HG02610 (cell line): ENCODE results near the gene SLC25A18.
"Not testable (repeated sequence)": the region's sequence is repeated elsewhere in the genome, so short reads cannot be mapped to it uniquely, and the experiment has no call there.

ENCODE experiments used
- ATAC-seq: cut with Tn5 transposase; IDR thresholded peaks from one replicate; pipeline ENCODE4 v1.9.1; 2021; ENCODE audit warnings: mild to moderate bottlenecking, moderate library complexity; ENCODE audit not compliant: unreplicated experiment

SLC25A18 gene

DNA sequence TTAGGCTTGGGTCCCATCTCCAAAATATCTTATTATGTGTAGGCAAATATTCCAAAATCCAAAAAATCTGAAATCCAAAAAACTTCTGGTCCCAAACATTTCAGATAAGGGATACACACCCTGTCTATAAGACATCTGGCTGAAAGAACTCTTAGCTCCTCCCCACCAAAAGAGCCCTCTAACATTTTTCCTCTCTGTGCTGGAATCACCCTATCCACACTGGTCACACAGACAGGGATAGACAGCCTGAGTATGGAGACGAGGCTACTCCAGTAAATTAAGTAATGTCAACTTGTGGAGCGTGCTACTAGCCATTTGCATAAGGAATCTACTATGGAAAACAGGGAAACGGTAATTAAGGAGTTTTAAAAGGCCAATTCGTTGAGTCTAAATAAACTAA, 40.4 kb downstream of the SLC25A18 start:
- no peak for ATAC-seq

DNA sequence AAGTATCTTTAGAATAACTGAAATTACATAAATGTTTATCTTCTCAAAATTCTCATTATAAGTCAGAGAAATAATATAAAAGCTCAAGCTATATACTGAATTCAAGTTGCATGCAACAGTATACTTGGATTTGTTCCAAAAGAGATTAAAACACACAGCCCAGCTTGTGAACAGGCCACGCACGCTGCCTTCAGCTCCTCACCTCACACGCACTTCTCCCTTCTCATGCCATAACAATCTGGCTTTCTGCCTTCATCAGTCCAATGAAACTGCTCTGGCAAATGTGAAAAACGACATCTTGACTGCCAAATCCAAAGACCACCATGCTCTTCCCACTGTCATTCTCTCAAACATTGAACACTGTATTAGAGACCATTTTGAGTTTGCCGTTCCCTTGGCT, 43.2 kb downstream of the SLC25A18 start:
- ATAC-seq, result no peak

DNA sequence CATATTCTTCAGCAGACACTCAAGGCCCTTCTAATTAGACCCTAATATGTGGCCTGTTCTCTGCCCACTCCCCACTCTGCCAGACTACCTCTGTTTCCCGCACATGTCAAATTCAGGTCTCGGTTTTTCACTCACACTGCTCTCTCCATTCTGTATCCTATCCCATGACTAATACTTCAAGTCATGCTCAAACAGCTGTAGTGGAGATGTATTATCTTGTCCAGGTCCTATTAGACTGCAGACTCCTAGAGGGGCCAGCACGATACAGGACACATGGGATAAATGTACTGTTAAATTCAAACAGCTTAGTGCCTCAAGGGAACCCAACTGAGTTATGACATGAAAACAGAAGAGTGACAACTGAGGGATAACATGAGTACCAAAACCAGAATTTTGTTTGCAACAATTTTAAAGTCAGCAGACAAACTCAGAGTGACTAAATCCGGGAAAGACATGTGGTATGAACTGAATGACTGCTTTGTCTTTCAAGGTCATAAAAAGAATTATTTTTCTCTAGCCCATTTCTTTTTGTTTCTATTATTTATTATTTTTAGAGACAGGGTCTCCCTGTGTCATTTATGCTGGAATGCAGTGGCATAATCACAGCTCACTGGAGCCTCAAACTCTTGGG, 44.7 kb downstream of the SLC25A18 start:
- no peak for ATAC-seq

DNA sequence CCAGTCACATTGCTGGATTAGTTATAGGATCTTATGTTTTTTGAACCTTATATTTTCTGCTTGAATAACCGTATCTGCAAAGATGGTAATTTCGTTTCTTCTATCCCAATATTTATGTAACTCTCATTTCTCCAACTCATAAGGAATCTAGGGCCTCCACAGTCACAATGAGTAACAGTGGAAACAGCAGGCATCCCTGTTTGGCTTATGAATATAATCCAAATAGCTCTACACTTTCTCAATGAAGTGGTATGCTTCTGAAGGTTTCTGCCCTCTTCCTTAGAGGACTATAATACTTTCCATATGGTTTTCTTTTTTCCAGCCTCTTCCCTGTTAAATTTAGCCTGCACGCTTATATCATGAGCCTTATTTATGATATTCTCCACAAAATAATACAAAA, 48.8 kb downstream of the SLC25A18 start:
- ATAC-seq, result no peak

DNA sequence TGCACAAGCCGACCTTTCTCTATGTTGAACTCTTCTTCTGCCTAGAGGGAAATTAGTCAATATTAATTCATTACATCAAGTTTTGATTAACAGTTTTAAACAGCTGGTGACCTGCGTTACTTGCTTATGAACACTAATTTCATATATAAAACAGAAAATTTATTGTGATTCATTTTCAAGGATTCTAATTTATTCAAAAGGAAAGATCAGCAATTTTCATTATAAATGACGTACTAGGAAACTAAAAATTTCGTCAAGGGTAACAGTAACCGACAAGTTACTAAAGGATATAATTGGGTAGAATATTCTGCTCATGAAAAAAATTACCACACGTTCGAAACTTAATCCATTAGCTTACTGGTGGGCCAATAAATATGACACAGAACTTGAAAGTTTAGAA, 50.0 kb downstream of the SLC25A18 start:
- ATAC-seq, result no peak

DNA sequence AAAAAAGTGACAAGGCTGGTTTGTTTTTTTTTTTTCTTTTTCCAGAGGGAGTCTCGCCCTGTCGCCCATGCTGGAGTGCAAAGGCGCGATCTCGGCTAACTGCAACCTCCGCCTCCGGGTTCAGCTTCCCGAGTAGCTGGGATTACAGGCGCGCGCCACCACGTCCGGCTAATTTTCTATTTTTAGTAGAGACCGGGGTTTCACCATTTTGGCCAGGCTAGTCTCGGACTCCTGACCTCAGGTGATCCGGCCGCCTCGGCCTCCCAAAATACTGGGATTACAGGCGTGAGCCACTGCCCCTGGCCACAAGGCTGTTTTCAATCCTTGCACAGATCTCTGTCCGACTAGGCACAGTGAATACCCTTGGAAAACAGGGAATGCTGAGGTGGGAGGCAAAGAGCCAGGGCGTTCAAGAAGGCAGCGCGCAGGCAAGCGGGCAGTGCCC, 64.7 kb downstream of the SLC25A18 start:
- no peak for ATAC-seq

DNA sequence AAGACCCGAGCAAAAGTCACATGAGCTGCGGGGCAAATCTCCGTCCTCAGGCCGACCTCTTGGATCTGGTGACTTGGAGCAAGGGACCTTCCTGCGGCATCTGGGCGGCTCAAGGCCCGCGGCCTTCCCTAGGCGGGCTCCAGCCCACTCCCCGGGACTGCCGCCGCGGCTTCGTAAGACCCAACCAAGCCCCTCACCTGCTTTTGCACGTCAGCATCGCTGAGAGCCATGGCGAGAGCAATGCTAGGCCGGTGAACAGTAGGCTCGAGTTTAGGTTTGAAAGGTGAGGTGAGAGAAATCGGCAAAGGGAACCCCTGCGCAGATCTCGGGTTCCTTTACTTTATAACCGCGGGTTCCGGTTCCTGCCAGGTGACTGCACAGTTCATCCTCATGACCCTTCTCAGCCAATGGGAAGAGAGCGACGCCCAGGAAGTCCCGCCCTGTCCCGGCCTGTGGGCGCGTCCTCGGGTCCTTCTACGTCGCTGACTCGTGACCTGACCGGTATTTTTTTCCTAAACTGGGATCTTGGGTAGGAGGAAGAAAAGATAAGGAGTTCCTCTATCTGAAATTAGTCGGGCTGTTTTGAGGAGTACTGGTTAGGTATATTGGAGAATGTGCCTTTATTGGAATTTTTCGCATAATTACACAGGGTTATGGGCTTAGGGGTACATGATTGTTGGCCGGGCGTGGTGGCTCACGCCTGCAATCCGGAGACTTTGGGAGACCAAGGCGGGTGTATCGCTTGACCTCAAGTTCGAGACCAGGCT, 65.3 kb downstream of the SLC25A18 start, which contains the start of gene ATP6V1E1:
Gene ATP6V1E1, minus strand, starts transcription at position 344 of the 767 bp plus-strand sequence. Its CDS starts 114 bp downstream, at position 230.
- ATAC-seq, result peak; percentile 99

DNA sequence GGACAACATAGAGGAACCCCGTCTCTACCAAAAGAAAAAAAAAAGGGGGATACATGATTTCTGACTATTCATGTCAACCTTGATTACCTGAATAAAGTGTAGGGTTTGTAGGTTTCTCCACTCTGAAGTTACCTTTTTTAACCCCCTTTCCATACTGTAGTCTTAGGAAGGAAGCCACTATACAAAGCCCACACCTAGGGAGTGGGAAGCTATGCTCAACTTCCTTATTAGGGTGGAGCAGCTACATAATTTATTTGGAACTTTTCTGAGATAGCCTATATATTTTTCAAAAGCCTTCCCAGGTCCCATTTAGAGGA, 65.8 kb downstream of the SLC25A18 start:
- ATAC-seq, result no peak

DNA sequence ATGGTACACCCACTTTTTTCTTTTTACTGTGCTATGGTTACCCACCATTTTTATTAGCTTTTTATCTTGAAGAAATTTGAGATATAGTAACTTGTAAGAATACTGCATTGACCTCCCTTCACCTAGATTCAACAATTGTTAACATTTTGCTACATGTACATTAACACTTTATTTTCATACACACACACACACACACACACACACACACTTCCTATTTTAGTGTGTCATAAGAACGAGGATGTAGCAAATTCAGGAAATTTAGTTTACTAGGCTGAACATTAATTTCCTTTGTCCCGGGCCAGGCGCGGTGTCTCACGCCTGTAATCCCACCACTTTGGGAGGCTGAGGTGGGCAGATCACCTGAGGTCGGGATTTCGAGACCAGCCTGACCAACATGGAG, 66.3 kb downstream of the SLC25A18 start:
- no peak for ATAC-seq

DNA sequence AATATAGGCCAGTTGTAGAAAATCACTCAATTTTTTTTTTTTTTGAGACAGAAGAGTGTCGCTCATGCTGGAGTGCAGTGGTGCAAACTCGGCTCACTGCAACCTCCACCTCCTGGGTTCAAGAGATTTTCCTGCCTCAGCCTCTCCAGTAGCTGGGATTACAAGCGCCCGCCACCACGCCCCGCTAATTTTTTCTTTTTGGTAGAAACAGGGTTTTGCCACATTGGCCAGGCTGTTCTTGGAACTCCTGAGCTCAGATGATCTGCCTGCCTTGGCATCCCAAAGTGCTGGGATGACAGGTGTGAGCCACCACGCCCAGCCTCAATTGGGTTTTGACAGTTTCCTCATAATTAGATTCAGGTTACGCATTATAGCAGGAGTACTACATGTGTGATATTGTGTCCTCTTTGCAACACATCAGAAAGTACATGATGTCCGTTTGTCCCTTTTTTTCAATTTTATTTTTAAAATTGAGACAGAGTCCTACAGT, 67.8 kb downstream of the SLC25A18 start:
- ATAC-seq, result no peak

DNA sequence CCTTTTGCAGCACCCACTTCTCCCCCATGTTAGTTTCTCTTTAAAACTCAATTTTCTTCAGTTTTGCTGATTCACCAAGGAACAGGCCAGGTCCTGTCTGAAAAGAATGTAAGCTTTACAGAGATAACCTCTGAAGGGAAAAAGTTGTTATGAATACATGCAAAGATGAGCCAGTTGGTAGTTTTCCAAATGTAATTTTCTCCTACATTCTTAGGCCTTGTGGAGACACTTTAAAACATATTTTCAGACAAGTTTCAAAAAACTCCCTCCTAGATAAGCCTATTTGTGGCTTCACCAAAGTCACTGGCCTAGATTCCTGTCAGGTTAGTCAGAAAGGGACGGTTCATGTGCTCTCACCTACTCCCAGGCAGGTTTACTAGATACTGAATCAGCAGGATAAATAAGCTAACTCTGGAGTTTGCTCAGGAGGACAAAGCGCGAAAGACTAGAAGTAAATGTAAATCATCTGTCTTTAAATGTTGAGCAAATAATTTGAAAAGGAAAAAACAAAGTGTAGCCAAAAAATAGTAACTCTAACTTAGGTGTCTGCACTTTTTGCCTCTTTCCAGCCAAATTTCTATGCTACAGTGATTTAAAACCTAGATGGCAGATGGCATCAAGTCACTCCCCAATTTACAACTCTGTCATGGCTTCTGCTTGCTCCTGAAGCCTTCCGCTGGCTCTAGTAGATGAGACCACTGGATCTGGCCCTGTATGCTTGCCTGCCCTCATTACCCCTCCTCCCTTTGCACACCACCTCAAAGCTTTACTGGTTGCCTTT, 70.1 kb downstream of the SLC25A18 start:
- ATAC-seq, result no peak

DNA sequence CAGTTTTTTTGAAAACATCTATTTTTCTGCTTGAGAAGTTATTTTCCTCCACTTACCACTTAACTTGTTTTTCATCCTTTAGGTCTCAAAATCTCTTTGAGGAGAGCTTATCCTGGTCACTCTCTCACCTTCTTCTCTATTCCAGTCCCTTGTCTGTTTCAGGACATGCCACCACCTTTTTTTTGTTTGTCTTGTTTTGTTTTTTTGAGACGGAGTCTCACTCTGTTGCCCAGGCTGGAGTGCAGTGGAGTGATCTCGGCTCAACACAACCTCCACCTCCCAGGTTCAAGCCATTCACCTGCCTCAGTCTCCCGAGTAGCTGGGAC, 70.7 kb downstream of the SLC25A18 start:
- ATAC-seq, result no peak

DNA sequence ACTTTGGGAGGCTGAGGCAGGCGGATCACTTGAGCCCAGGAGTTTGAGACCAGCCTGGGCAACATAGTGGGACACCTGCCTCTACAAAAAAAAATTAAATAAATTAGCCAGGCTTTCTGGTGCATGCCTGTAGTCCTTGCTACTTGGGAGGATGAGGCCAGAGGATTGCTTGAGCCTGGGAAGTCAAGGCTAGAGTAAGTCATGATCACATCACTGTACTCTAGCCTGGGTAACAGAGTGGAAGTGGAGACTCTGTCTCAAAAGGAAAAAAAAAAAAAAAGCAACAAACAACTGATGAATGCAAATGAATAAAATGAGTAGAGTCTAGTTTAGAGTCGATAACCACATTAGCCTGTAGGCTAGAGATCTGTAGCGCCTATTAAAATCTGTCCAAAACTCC, 71.4 kb downstream of the SLC25A18 start:
- no peak for ATAC-seq

DNA sequence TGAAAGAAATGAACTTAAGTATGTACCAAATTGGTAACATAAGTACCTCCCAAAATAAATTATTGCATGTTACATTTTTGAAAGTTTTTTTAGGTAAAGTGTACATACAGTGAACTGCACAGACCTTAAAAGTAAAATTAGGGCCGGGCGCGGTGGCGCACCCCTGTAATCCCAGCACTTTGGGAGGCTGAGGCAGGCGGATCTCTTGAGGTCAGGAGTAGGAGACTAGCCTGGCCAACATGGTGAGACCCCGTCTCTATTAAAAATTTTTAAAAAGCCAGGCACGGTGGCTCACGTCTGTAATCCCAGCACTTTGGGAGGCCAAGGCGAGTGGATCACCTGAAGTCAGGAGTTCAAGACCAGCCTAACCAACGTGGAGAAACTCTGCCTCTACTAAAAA, 73.6 kb downstream of the SLC25A18 start:
- ATAC-seq, result not testable (repeated sequence)

DNA sequence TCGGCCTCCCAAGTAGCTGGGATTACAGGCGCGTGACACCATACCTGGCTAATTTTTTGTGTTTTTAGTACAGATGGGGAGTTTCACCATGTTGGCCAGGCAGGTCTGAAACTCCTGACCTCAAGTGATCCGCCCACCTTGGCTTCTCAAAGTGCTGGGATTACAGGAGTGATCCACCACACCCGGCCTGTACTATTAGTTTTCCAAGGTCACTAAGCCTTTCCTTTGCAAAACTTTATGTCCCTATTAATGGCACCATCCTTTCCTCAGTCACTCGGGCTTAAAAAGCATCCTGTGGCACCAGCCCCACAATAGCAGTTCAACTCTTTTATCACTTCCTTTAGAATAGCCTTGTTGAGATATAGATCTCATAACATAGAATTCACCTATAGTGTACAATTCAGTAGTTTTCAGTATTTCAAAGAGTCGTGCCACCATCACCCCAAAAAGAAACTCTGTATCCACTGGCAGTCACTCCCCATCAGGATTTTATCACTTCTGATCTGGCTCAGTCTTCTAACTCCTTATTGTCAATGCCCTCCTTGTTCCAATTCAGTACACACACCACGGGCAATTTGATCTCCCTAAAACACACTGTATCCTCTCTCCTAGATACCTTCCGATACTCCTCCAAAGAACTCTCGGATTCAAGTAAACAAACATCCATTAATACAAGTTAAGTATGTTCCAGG, 74.3 kb downstream of the SLC25A18 start:
- ATAC-seq, result no peak

DNA sequence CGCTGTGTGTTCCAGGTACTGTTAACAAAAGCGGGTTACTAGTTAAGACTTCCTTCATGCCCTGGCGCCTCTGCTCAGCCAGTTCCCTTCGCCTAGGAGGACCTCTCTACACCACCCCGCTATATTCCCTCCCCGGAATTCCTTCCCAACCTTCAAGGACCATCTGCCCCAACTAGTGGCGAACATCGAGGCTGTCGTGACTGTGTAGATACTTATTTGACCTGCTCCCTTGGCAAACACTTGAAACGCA, 74.8 kb downstream of the SLC25A18 start:
- peak; percentile 7 for ATAC-seq

DNA sequence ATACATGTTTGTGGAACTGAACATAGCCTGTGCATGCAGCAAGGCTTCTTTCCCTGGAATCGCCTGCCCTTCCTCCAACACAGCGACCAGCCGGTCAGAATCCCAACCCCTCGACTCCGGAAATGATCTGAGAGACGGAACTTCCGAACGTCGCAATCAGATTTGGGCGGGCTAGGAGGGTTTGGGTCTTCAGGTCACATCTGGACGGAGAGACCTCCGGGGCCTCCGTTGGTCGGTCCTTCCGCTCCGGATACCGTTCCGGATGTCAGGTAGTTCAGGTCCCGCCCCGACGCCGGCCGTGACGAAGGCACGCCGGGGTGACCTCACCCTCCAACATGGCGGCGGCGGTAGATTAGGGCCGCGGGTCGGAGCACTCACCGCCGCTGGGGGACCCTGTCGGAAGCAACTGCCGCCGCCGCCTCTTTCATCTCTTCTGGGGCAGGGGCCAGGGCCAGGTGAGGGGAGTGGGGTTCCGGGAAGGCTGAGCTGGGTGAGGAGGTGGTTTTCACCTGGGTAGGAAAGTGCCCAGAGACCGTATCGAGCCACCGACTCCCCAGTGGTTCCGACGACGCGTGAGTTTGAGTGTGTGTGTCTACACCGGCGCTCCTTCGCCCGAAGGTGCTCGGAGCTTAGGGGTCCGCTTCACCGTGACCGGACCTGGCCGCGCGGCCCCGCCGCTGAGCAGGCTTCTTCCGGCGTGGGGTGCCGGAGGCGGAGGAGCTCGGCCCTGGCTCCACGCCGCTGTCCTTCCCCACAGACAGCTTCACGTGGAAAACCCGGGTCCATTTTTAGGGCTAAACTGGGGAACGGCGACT, 75.3 kb downstream of the SLC25A18 start, which contains the start of gene BCL2L13:
Gene BCL2L13, plus strand, starts transcription at position 326 of the 815 bp plus-strand sequence. CDS start 16,955 bp downstream, outside the sequence.
- ATAC-seq, result peak; percentile 91

DNA sequence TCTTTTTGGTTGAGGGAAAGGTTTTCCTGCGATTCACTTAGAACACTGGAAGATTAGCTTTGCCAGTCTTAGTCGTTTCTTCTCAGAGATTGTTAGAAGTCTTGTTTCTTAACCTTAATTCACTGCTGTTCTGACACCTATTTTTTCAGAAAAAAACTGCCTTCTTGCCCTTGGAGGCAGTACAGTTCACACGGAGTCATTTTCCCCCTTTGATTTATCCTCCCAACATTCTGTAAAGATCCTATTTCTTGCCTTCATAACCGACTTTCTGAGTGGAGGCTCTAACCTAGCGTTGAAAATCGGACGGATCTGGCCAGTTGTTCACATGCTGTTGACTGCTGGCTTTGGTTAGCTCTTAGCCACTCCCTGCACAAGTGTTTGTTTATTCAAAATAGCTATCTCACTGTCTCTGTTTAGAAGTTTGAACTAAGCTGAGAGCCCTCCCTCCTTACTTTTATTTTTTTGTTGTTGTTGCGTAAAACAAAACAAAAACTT, 76.0 kb downstream of the SLC25A18 start:
- ATAC-seq, result no peak
